ENCODE results near the gene TRAF1.

The TRAF1 gene

DNA sequence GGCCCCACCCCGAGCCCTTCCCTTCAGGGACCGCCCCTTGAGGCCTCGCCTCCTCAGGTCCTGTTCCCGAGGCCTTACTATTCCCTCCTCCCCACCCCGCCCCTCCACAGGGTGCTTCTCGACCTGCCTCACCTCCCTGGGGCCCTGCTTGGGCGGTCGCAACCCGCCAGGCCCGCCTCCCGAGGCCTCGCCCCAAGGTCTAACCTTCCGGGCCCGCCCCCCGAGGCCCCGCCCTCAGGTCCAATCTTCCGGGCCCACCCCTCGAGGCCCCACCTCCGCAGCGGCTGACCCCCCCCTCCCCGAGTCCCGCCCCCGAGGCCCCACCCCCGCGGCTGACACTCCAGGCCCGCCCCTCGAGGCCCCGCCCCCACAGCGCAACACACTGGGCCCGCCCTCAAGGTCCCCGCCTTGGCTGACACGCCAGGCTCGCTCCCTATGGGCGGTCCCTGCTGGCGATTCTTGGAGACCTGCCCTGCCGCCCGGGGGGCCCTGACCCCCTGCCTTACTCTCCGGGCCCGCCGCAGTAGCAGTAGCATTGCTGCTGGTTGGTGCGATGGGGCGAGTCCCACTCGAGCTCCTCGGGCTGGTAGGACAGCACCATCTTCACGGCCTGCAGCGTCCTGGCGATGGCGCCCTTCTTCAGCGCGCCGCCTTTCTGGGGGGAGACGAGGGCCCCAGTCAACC, 57.8 kb downstream of the TRAF1 start:
- 6 to 10% methylated on average over 45 to 50 of the region's 52 CpGs for WGBS, 2 experiments
- peak overlapping the region; percentile 41 for H3K4me3 ChIP-seq (ENCODE audit: insufficient read depth, low read depth, low read length)
- no peaks in the 10 kb centered on the region for H3K9me3 ChIP-seq (ENCODE audit: control insufficient read depth, low read length)
- H3K4me1 ChIP-seq (ENCODE audit: control insufficient read depth, insufficient read depth, low read length), result no peaks in the 10 kb centered on the region
- H3K36me3 ChIP-seq (ENCODE audit: control insufficient read depth, insufficient read depth, low read length), result no peaks in the 10 kb centered on the region
- no peak overlapping the region for H3K27ac ChIP-seq (ENCODE audit: insufficient read depth, low read depth, low read length, poor library complexity, severe bottlenecking)
- no peaks in the 10 kb centered on the region for H3K27me3 ChIP-seq (ENCODE audit: control insufficient read depth, insufficient read depth, low read length, poor library complexity, severe bottlenecking)

- WGBS, 2 experiments, result 29 to 34% methylated on average over 11 of the region's 11 CpGs
- Histone ChIP-seq H3K4me3 (ENCODE audit: insufficient read depth, low read depth, low read length) (peak overlapping the region; percentile 40), H3K27ac (ENCODE audit: insufficient read depth, low read depth, low read length, poor library complexity, severe bottlenecking) (no peak overlapping the region), H3K36me3 (ENCODE audit: control insufficient read depth, insufficient read depth, low read length) (no peaks in the 10 kb centered on the region), H3K27me3 (ENCODE audit: control insufficient read depth, insufficient read depth, low read length, poor library complexity, severe bottlenecking) (no peaks in the 10 kb centered on the region), H3K9me3 (ENCODE audit: control insufficient read depth, low read length) (no peaks in the 10 kb centered on the region), H3K4me1 (ENCODE audit: control insufficient read depth, insufficient read depth, low read length) (no peaks in the 10 kb centered on the region)
Measured at GRCh38 chr9:120868339-120868675, 58.3 kb downstream of the TRAF1 start.

- 93% methylated on average over 15 of the region's 15 CpGs for WGBS, 2 experiments
- Histone ChIP-seq H3K27me3 (ENCODE audit: control insufficient read depth, insufficient read depth, low read length, poor library complexity, severe bottlenecking) (no peaks in the 10 kb centered on the region), H3K4me1 (ENCODE audit: control insufficient read depth, insufficient read depth, low read length) (no peaks in the 10 kb centered on the region), H3K27ac (ENCODE audit: insufficient read depth, low read depth, low read length, poor library complexity, severe bottlenecking) (no peak overlapping the region), H3K36me3 (ENCODE audit: control insufficient read depth, insufficient read depth, low read length) (no peaks in the 10 kb centered on the region), H3K4me3 (ENCODE audit: insufficient read depth, low read depth, low read length) (peak overlapping the region; percentile 40), H3K9me3 (ENCODE audit: control insufficient read depth, low read length) (no peaks in the 10 kb centered on the region)
Measured at GRCh38 chr9:120867676-120868338, 58.8 kb downstream of the TRAF1 start.

DNA sequence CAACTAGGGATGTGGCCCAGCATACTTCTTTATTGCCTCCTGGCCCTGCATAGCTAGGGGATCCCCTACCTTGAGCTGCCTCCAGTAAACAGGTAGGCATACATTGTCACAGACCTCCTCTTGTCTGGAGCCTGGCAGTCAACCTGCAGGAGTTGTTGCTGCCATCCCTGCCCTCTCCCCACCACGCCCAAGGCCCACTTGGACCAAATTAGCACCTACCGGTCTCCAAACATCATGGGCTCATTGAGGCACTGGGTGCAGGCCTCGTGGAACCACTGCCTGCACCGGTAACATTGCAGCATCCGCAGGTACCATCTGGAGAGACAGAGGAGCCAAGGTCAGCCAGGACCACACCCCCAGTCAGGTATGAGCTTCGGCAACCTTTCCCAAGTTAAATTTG, 59.9 kb downstream of the TRAF1 start:
- no peaks in the 10 kb centered on the region for H3K36me3 ChIP-seq (ENCODE audit: control insufficient read depth, insufficient read depth, low read length)
- no peak overlapping the region for H3K4me3 ChIP-seq (ENCODE audit: insufficient read depth, low read depth, low read length)
- H3K27ac ChIP-seq (ENCODE audit: insufficient read depth, low read depth, low read length, poor library complexity, severe bottlenecking), result no peak overlapping the region
- WGBS, 2 experiments, result 89 to 95% methylated on average over 6 of the region's 6 CpGs
- no peaks in the 10 kb centered on the region for H3K27me3 ChIP-seq (ENCODE audit: control insufficient read depth, insufficient read depth, low read length, poor library complexity, severe bottlenecking)
- no peaks in the 10 kb centered on the region for H3K4me1 ChIP-seq (ENCODE audit: control insufficient read depth, insufficient read depth, low read length)
- no peaks in the 10 kb centered on the region for H3K9me3 ChIP-seq (ENCODE audit: control insufficient read depth, low read length)

DNA sequence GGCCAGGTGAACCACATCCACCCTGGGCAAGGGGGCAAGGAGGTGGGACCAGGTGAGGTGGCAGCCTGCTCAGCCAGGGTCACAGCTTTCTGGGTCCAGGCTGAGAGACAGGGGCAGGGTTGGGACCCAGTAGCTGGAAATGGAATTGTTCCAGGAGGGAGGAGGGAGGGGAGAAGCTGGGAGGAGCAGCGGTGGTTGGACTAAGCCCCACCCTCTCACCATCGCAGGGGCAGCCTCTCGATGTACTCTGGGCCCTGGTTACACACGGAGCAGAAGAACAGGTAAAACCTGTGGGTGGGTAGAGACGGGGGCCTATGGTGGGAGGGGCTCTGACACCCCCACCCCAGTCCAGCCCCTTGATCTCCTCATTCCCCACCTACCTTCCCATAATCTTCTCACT, 60.8 kb downstream of the TRAF1 start:
- WGBS, 2 experiments, result 82 to 85% methylated on average over 5 of the region's 5 CpGs
- Histone ChIP-seq H3K27ac (ENCODE audit: insufficient read depth, low read depth, low read length, poor library complexity, severe bottlenecking) (no peak overlapping the region), H3K36me3 (ENCODE audit: control insufficient read depth, insufficient read depth, low read length) (peaks cover 2% of the 10 kb centered on the region), H3K27me3 (ENCODE audit: control insufficient read depth, insufficient read depth, low read length, poor library complexity, severe bottlenecking) (no peaks in the 10 kb centered on the region), H3K4me1 (ENCODE audit: control insufficient read depth, insufficient read depth, low read length) (no peaks in the 10 kb centered on the region), H3K9me3 (ENCODE audit: control insufficient read depth, low read length) (no peaks in the 10 kb centered on the region), H3K4me3 (ENCODE audit: insufficient read depth, low read depth, low read length) (no peak overlapping the region)

DNA sequence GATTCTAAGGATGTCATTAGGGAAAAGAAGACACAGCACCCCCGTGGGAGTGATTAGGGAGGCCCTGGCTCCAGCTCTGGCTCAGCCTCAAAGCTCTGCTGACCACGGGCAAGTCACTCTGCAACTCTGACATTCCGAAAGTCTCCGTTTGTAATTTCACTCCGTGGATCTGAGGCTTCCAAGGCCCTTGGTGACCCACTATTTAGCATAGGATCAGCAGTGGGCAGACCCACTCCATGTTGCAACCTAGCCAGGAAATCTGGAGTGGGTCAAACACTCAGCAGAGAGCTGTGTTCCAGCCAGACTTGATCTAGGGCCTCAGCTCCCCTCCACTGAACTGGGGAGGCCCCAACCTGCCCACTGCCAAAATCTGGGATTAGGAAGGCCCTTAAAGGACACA, 61.4 kb downstream of the TRAF1 start:
- H3K36me3 ChIP-seq (ENCODE audit: control insufficient read depth, insufficient read depth, low read length), result peaks cover 3% of the 10 kb centered on the region
- no peaks in the 10 kb centered on the region for H3K27me3 ChIP-seq (ENCODE audit: control insufficient read depth, insufficient read depth, low read length, poor library complexity, severe bottlenecking)
- 88 to 92% methylated on average over 5 of the region's 5 CpGs for WGBS, 2 experiments
- H3K27ac ChIP-seq (ENCODE audit: insufficient read depth, low read depth, low read length, poor library complexity, severe bottlenecking), result no peak overlapping the region
- H3K4me3 ChIP-seq (ENCODE audit: insufficient read depth, low read depth, low read length), result no peak overlapping the region
- no peaks in the 10 kb centered on the region for H3K4me1 ChIP-seq (ENCODE audit: control insufficient read depth, insufficient read depth, low read length)
- no peaks in the 10 kb centered on the region for H3K9me3 ChIP-seq (ENCODE audit: control insufficient read depth, low read length)

- H3K9me3 ChIP-seq (ENCODE audit: control insufficient read depth, low read length), result no peaks in the 10 kb centered on the region
- WGBS, 2 experiments, result 90 to 100% methylated on average over 1 to 2 of the region's 5 CpGs
- H3K4me1 ChIP-seq (ENCODE audit: control insufficient read depth, insufficient read depth, low read length), result no peaks in the 10 kb centered on the region
- peaks cover 7% of the 10 kb centered on the region for H3K36me3 ChIP-seq (ENCODE audit: control insufficient read depth, insufficient read depth, low read length)
- no peak overlapping the region for H3K4me3 ChIP-seq (ENCODE audit: insufficient read depth, low read depth, low read length)
- H3K27me3 ChIP-seq (ENCODE audit: control insufficient read depth, insufficient read depth, low read length, poor library complexity, severe bottlenecking), result no peaks in the 10 kb centered on the region
- H3K27ac ChIP-seq (ENCODE audit: insufficient read depth, low read depth, low read length, poor library complexity, severe bottlenecking), result no peak overlapping the region
Measured at GRCh38 chr9:120864719-120865118, 61.9 kb downstream of the TRAF1 start.

DNA sequence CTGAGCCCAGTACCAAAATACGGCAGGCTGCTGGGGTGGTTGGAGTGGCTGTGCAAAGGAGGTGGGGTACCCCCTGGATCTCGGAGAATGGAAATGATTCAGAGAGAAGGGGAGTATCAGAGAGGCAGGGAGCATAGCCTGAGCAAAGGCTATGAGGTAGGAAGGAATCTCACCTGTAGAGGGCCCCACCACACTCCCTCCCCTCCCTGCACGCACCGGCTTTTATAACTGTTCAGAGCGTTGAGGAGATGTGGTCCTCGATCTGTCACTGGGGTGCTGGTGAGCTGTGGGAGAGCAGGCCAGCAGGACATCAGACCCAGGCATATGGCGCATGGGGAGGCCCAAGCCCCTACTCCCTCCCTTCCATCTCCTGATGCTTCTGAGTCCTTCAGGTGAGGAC, 62.8 kb downstream of the TRAF1 start:
- H3K27ac ChIP-seq (ENCODE audit: insufficient read depth, low read depth, low read length, poor library complexity, severe bottlenecking), result no peak overlapping the region
- WGBS, 2 experiments, result 88 to 89% methylated on average over 7 of the region's 7 CpGs
- H3K36me3 ChIP-seq (ENCODE audit: control insufficient read depth, insufficient read depth, low read length), result peaks cover 10% of the 10 kb centered on the region
- no peaks in the 10 kb centered on the region for H3K27me3 ChIP-seq (ENCODE audit: control insufficient read depth, insufficient read depth, low read length, poor library complexity, severe bottlenecking)
- no peak overlapping the region for H3K4me3 ChIP-seq (ENCODE audit: insufficient read depth, low read depth, low read length)
- no peaks in the 10 kb centered on the region for H3K9me3 ChIP-seq (ENCODE audit: control insufficient read depth, low read length)
- H3K4me1 ChIP-seq (ENCODE audit: control insufficient read depth, insufficient read depth, low read length), result no peaks in the 10 kb centered on the region

GRCh38 chr9:120862452-120862851, 64.1 kb downstream of the TRAF1 start:
- no peaks in the 10 kb centered on the region for H3K9me3 ChIP-seq (ENCODE audit: control insufficient read depth, low read length)
- H3K27me3 ChIP-seq (ENCODE audit: control insufficient read depth, insufficient read depth, low read length, poor library complexity, severe bottlenecking), result no peaks in the 10 kb centered on the region
- H3K4me3 ChIP-seq (ENCODE audit: insufficient read depth, low read depth, low read length), result no peak overlapping the region
- no peak overlapping the region for H3K27ac ChIP-seq (ENCODE audit: insufficient read depth, low read depth, low read length, poor library complexity, severe bottlenecking)
- H3K36me3 ChIP-seq (ENCODE audit: control insufficient read depth, insufficient read depth, low read length), result peaks cover 10% of the 10 kb centered on the region
- WGBS, 2 experiments, result 92% methylated on average over 12 of the region's 12 CpGs
- no peaks in the 10 kb centered on the region for H3K4me1 ChIP-seq (ENCODE audit: control insufficient read depth, insufficient read depth, low read length)

DNA sequence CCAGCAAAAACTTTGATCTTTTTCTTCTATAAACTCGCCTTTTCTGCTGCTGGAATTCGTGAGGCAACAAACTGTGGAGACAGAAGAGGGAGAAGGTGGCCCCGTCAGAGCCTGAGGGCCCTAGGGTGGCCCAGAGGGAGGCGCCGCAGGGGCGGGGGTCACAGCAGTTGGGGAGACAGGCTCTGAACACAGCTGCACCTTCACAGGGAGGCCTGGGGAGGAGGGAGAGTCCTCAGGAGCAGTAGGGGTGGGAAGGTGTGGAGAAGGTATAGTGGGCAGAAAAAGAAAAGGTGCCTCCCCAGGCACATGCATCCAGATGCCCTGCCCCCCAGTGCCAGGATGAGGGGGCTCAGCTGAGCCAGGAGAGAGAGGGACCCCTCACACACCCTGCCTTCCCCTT, 64.7 kb downstream of the TRAF1 start:
- Histone ChIP-seq H3K27ac (ENCODE audit: insufficient read depth, low read depth, low read length, poor library complexity, severe bottlenecking) (no peak overlapping the region), H3K9me3 (ENCODE audit: control insufficient read depth, low read length) (no peaks in the 10 kb centered on the region), H3K27me3 (ENCODE audit: control insufficient read depth, insufficient read depth, low read length, poor library complexity, severe bottlenecking) (no peaks in the 10 kb centered on the region), H3K4me3 (ENCODE audit: insufficient read depth, low read depth, low read length) (no peak overlapping the region), H3K36me3 (ENCODE audit: control insufficient read depth, insufficient read depth, low read length) (peaks cover 10% of the 10 kb centered on the region), H3K4me1 (ENCODE audit: control insufficient read depth, insufficient read depth, low read length) (no peaks in the 10 kb centered on the region)
- WGBS, 2 experiments, result 95 to 97% methylated on average over 6 of the region's 6 CpGs
